K562 (cell line): ENCODE data around the gene CCDC15. TPM values are rescaled to one million over a fixed set of nuclear protein-coding genes. Genes with fewer than 3 reads are reported as not detected.

ENCODE experiments used
- ATAC-seq: fragments of 200-7000 bp; cut with Tn5 transposase; 3 replicates; pipeline ENCODE4 v1.9.1; 2020; ENCODE audit warnings: moderate library complexity
- BruUV-seq: library from RNA; stranded (reverse); fragments of 400-500 nt; replicated peaks from 2 replicates; lab custom pipeline; 2021; lab: Mats Ljungman, UMichigan
- CTCF ChIA-PET: fragments of 300-600 bp; formaldehyde crosslinking; extraction: SDS; loops from one replicate; lab custom pipeline; 2021; ENCODE audit warnings: low intra/inter-chr PET ratio; lab: Yijun Ruan, JAX
- POLR2A ChIA-PET: fragments of 300-600, 350-650 bp; sonication (Branson Sonifier 250); formaldehyde crosslinking; extraction: SDS; loops from one replicate; lab custom pipeline; 2021; ENCODE audit warnings: antibody characterized with exemption, inconsistent platforms; lab: Yijun Ruan, JAX
- DNase-seq, 4 experiments: peaks; one replicate each; pipeline versions ENCODE4 v3.0.0 to v3.0.0-alpha.2; 2011 to 2018; ENCODE audit warnings: low spot score in 3 of 4, mixed read lengths in 3 of 4; ENCODE audit errors: extremely low read depth in 1 of 4
- FAIRE-seq: peaks from 2 replicates; lab custom pipeline; 2011; peaks lifted over from hg19 to GRCh38; lab: Jason Lieb, UNC
- H2AFZ ChIP-seq: 2 replicates; pipeline ENCODE4 v1.6.0; 2011; ENCODE audit warnings: low read depth, low read length, control low read depth, inconsistent platforms
- H3K27ac ChIP-seq: fragments of 200-600 bp; 3 replicates; pipeline ENCODE4 v1.8.0; 2011; ENCODE audit warnings: low read depth, mild to moderate bottlenecking, control low read depth, inconsistent platforms, low read length, moderate library complexity, mixed read lengths; ENCODE audit errors: extremely low read depth
- H3K27me3 ChIP-seq, 2 experiments: fragments of 300-600 bp in 1 of 2; 2 replicates in 1 of 2; 3 replicates in 1 of 2; pipeline versions ENCODE4 v1.6.0 to v1.8.0; 2011; ENCODE audit warnings: inconsistent platforms in 2 of 2, low read length in 2 of 2, mild to moderate bottlenecking in 1 of 2, mixed read lengths in 1 of 2, moderate library complexity in 1 of 2; ENCODE audit not compliant: control insufficient read depth in 2 of 2, insufficient read depth in 2 of 2
- H3K36me3 ChIP-seq: fragments of 300-600 bp; 3 replicates; pipeline ENCODE4 v1.8.0; 2011; ENCODE audit warnings: mild to moderate bottlenecking, low read length, inconsistent platforms; ENCODE audit not compliant: control insufficient read depth, insufficient read depth
- H3K4me1 ChIP-seq, 2 experiments: fragments of 200-600 bp in 1 of 2; replicated peaks in 1 of 2; 2 replicates in 1 of 2; 3 replicates in 1 of 2; pipeline versions ENCODE4 v1.5.1 to v1.8.0; 2011; ENCODE audit warnings: inconsistent platforms in 2 of 2, low read length in 2 of 2, mild to moderate bottlenecking in 1 of 2, mixed read lengths in 1 of 2, moderate library complexity in 1 of 2; ENCODE audit not compliant: control insufficient read depth in 2 of 2, insufficient read depth in 2 of 2
- H3K4me2 ChIP-seq: 2 replicates; pipeline ENCODE4 v1.6.1; 2011; ENCODE audit warnings: low read length, control low read depth, inconsistent platforms, mixed read lengths; ENCODE audit not compliant: insufficient read depth
- H3K4me3 ChIP-seq: fragments of 200-600 bp; sonication (generic), shearing (Covaris generic); 2 replicates; pipeline ENCODE4 v1.5.1; 2016; ENCODE audit warnings: control low read depth, inconsistent platforms
- H3K79me2 ChIP-seq: fragments of 200-600 bp; 3 replicates; pipeline ENCODE4 v1.8.0; 2011; ENCODE audit warnings: low read length, inconsistent platforms; ENCODE audit not compliant: control insufficient read depth, insufficient read depth
- H3K9ac ChIP-seq, 2 experiments: 2 replicates each; pipeline versions ENCODE4 v1.6.0 to v1.6.1; 2011; ENCODE audit warnings: low read depth in 2 of 2, low read length in 2 of 2, control low read depth in 1 of 2, inconsistent platforms in 1 of 2, mild to moderate bottlenecking in 1 of 2, mixed read lengths in 1 of 2; ENCODE audit not compliant: insufficient read depth in 1 of 2
- H3K9me1 ChIP-seq: one replicate; pipeline ENCODE4 v1.6.0; 2011; ENCODE audit warnings: inconsistent platforms, mild to moderate bottlenecking, low read length, moderate library complexity; ENCODE audit not compliant: control insufficient read depth, insufficient read depth
- H3K9me3 ChIP-seq: replicated peaks from 2 replicates; pipeline ENCODE4 v1.5.1; 2011; ENCODE audit warnings: low read depth, low read length, inconsistent platforms; ENCODE audit not compliant: control insufficient read depth, insufficient read depth
- H4K20me1 ChIP-seq: replicated peaks from 2 replicates; pipeline ENCODE4 v1.6.1; 2011; ENCODE audit warnings: low read length, inconsistent platforms, mixed read lengths; ENCODE audit not compliant: control insufficient read depth, insufficient read depth
- AFF4 ChIP-seq: sonication (generic); formaldehyde crosslinking; IDR thresholded peaks from 2 replicates; pipeline ENCODE4 v1.8.0; 2023; ENCODE audit warnings: mild to moderate bottlenecking, missing genetic modification reagents
- COPS2 ChIP-seq: fragments of 450-650 bp; conservative IDR thresholded peaks from 2 replicates; pipeline ENCODE4 v1.6.1; 2016; ENCODE audit warnings: mild to moderate bottlenecking, moderate library complexity
- EP400 ChIP-seq: fragments of 450-650 bp; IDR thresholded peaks from 2 replicates; pipeline ENCODE4 v1.6.1; 2017; ENCODE audit warnings: antibody characterized with exemption, mild to moderate bottlenecking, moderate library complexity
- FOXK2 ChIP-seq, 2 experiments: fragments of 450-650 bp; IDR thresholded peaks in 1 of 2; conservative IDR thresholded peaks in 1 of 2; 2 replicates each; pipeline ENCODE4 v1.6.1; 2016; ENCODE audit warnings: low read depth in 2 of 2, mild to moderate bottlenecking in 1 of 2
- KLF10 ChIP-seq: fragments of 250-450 bp; sonication (Bioruptor Pico); IDR thresholded peaks from 2 replicates; pipeline ENCODE4 v1.6.1; 2021; ENCODE audit warnings: matching md5 sums
- SFPQ ChIP-seq: fragments of 200-400 bp; formaldehyde crosslinking; IDR thresholded peaks from 2 replicates; pipeline ENCODE4 v1.6.1; 2017; ENCODE audit warnings: mild to moderate bottlenecking, low read depth, low read length, moderate library complexity
- TCF7L2 ChIP-seq: fragments of 150-350 bp; IDR thresholded peaks from 2 replicates; pipeline ENCODE4 v1.6.1; 2016; ENCODE audit warnings: low read depth, mild to moderate bottlenecking, low read length, moderate library complexity
- TEAD4 ChIP-seq, 2 experiments: sonication (generic) in 1 of 2; formaldehyde crosslinking in 1 of 2; IDR thresholded peaks; 2 replicates each; pipeline versions ENCODE4 v1.6.1 to v1.8.0; 2012 to 2022; ENCODE audit warnings: borderline replicate concordance in 1 of 2, inconsistent platforms in 1 of 2, low read length in 1 of 2, mild to moderate bottlenecking in 1 of 2, missing genetic modification reagents in 1 of 2
- THAP7 ChIP-seq: fragments of 250-450 bp; sonication (Bioruptor Pico); IDR thresholded peaks from 2 replicates; pipeline ENCODE4 v1.5.0; 2021
- USF2 ChIP-seq: sonication (generic); formaldehyde crosslinking; IDR thresholded peaks from 2 replicates; pipeline ENCODE4 v1.5.0; 2020; ENCODE audit warnings: missing genetic modification reagents
- ZBTB26 ChIP-seq: fragments of 450-650 bp; formaldehyde crosslinking; IDR thresholded peaks from 2 replicates; pipeline ENCODE4 v1.4.0; 2022; ENCODE audit warnings: missing genetic modification characterization
- ZNF436 ChIP-seq: fragments of 250-450, 450-650 bp; sonication (Bioruptor Pico); formaldehyde crosslinking; IDR thresholded peaks from 2 replicates; pipeline ENCODE4 v1.7.0; 2020; ENCODE audit warnings: mild to moderate bottlenecking
- in situ Hi-C: fragments of 300-500 bp; cut with MboI; formaldehyde crosslinking; loops from 4 replicates; pipeline ENCODE4 v1.15.0; 2018; ENCODE audit warnings: inconsistent platforms, mixed read lengths
- intact Hi-C: fragments of 100-400 bp; cut with micrococcal nuclease; formaldehyde crosslinking; loops from 2 replicates; pipeline ENCODE4 v1.14.2; 2022
- polyA plus RNA-seq, 8 experiments: library from polyadenylated mRNA; depleted of rRNA in 4 of 8; stranded (reverse) in 5 of 8; unstranded in 3 of 8; fragments of >200 nt; fragmentation: Nextera tagmentation in 2 of 8; fragmentation: Illumina TruSeq in 1 of 8; extraction: Ambion mirVana in 2 of 8; extraction: Trizol in 1 of 8; gene quantifications; 2 replicates each; pipeline versions ENCODE4 v1.2.1 to v1.2.3, GENCODE V29; 2011 to 2014; ENCODE audit warnings: inconsistent platforms in 1 of 8, missing spikeins in 1 of 8
- total RNA-seq, 7 experiments: library from RNA; depleted of rRNA in 6 of 7; stranded (reverse); fragments of >200 nt in 6 of 7; fragmentation: Illumina TruSeq in 2 of 7; extraction: Trizol in 2 of 7; gene quantifications; 2 replicates each; pipeline versions ENCODE4 v1.2.1 to v1.2.3, GENCODE V29; 2011 to 2021; ENCODE audit warnings: low replicate concordance in 1 of 7

The CCDC15 gene
- total and polyA plus RNA-seq, 9 of the 15 experiments (the other 6 are each of a cell fraction or from before 2014, with no cell fraction given) = 1.9 to 9.2 (median 3.9) TPM

GRCh38 chr11:124916370-124916710 is 37.7 kb upstream of the CCDC15 start:
- ChIA-PET POLR2A (interaction anchor here (0.6 to 1.0 kb wide), 2 partner anchors 45 to 338 kb away, joined by 3 to 4 read pairs; no protein-coding TSS in a partner anchor), CTCF (no interaction called here)
- BruUV-seq = no TSS peak
- TF ChIP-seq ZNF436 (CRISPR knock-in tag) (no peak), FOXK2 (conservative IDR thresholded peaks at IDR 0.05 in 1 of 2, IDR thresholded peaks at IDR 0.05 in 1 of 2; ENCODE audit: low read depth in 2 of 2) (no peak), COPS2 (no peak), KLF10 (CRISPR knock-in tag) (no peak), ZBTB26 (CRISPR knock-in tag) (no peak), USF2 (CRISPR knock-in tag) (no peak), THAP7 (CRISPR knock-in tag) (no peak), EP400 (no peak), AFF4 (CRISPR knock-in tag) (no peak), TCF7L2 (no peak), TEAD4 (IDR thresholded peaks at IDR 0.05; ENCODE audit: low read length) (no peak), TEAD4 (CRISPR knock-in tag; IDR thresholded peaks at IDR 0.05; ENCODE audit: borderline replicate concordance) (no peak), SFPQ (no peak)
- peaks cover 4 to 19% of the 10 kb centered on the region in 2 experiments; a peak in 4 of 5 replicates for H3K27me3 ChIP-seq
- FAIRE-seq (no peak), DNase-seq (no peak), ATAC-seq (no peak)
- H3K9ac ChIP-seq = no peak overlapping the region
- H2AFZ ChIP-seq = no peak overlapping the region
- no peaks in the 10 kb centered on the region for H3K36me3 ChIP-seq
- no peaks in the 10 kb centered on the region; the same call in 1 of the 2 replicates for H3K9me3 ChIP-seq
- H3K9me1 ChIP-seq = no peaks in the 10 kb centered on the region
- H3K27ac ChIP-seq = no peak overlapping the region
- H4K20me1 ChIP-seq = no peaks in the 10 kb centered on the region
- intact Hi-C loops (no loop called here), in situ Hi-C loops (no loop called here)
- no peak overlapping the region for H3K4me2 ChIP-seq
- no peaks in the 10 kb centered on the region for H3K79me2 ChIP-seq
- no peak overlapping the region for H3K4me3 ChIP-seq
- H3K4me1 ChIP-seq = no peaks in the 10 kb centered on the region
